Heart left ventricle (tissue), 13 donors: ENCODE data around the gene PASK.

Source experiments
- CTCF ChIP-seq, 12 donors: fragments of 200-600 bp; sonication (generic) in 4 of 12; IDR thresholded peaks; one replicate each; pipeline versions ENCODE4 v1.5.0 to v1.8.0; 2018 to 2022; ENCODE audit warnings: antibody characterized with exemption in 12 of 12, mild to moderate bottlenecking in 5 of 12
- POLR2A ChIP-seq, 2 donors: fragments of 450-650 bp; IDR thresholded peaks; one replicate each; pipeline ENCODE4 v1.6.1; 2017; ENCODE audit warnings: antibody characterized with exemption in 2 of 2, mild to moderate bottlenecking in 2 of 2, moderate library complexity in 2 of 2
- donor health status: ischemic (EF 13 %, LVEDD 7.1; RV severe dilation, severe dysfunction).
- donor health status: DM: no; HTN: yes; CAD: no.
- donor health status: DM: no; HTN: no; CAD: no.
- donor health status: ischemic (EF 25% LVEDD 6.9; RV normal size, moderate dysfunction).
- donor health status: ischemic (EF 25% LVEDD 5.7; RV mildly dilated, moderate dysfunction).
- donor health status: ischemic (EF 35%, LVEDD 5.7; RV mildly dilated, moderate dysfunction).
- donor health status: nonischemic (EF 11% LVEDD 7.7; RV severe dilation, severe dysfunction).
- donor health status: DM: yes; HTN: yes; CAD: no.
- donor health status: PGD.
- donor health status: ischemic (EF 29% LVEDD 5.4; RV normal size, mild dysfunction).
- donor health status: nonischemic (EF 23%, LVEDD 6.1; RV moderate dilation, normal function).

GRCh38 chr2:241158546-241158900, 9.3 kb upstream of the PASK start:
- no peak for TF ChIP-seq POLR2A (IDR thresholded peaks at IDR 0.05)
- TF ChIP-seq CTCF (IDR thresholded peaks at IDR 0.05), result no peak
